Measurements from ENCODE around the gene ITIH5.

DNA sequence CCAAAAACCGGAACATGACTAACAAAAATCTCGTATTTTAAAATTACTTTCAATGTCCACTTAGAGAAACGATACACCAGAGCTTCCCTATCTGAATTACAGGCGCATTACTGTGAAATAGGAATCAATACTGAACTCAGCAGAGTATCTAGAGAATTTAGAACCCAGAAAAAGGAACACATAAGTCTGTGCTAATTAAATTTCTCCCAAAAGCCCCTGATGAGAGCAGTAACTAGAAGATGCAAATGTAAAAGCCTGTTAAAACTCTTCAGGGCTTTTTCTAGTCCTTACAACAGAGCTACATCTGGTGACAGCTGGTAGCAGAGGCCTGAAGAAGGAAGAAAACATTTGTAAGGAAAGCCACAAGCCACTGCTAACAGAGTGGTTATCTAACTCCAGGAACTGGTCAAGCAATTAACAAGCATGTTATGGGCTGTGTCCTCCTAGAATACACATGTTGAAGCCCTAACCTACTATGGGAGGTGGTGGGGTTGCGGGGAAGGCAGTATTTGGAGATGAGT is 24.2 kb downstream of the ITIH5 start:
- TF ChIP-seq, protein P1, sequence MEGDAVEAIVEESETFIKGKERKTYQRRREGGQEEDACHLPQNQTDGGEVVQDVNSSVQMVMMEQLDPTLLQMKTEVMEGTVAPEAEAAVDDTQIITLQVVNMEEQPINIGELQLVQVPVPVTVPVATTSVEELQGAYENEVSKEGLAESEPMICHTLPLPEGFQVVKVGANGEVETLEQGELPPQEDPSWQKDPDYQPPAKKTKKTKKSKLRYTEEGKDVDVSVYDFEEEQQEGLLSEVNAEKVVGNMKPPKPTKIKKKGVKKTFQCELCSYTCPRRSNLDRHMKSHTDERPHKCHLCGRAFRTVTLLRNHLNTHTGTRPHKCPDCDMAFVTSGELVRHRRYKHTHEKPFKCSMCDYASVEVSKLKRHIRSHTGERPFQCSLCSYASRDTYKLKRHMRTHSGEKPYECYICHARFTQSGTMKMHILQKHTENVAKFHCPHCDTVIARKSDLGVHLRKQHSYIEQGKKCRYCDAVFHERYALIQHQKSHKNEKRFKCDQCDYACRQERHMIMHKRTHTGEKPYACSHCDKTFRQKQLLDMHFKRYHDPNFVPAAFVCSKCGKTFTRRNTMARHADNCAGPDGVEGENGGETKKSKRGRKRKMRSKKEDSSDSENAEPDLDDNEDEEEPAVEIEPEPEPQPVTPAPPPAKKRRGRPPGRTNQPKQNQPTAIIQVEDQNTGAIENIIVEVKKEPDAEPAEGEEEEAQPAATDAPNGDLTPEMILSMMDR (IDR thresholded peaks at IDR 0.05): no peak
- TF ChIP-seq EZH2 (IDR thresholded peaks at IDR 0.05; ENCODE audit: borderline replicate concordance, insufficient read depth, low read depth, low read length, poor library complexity, severe bottlenecking): no peak
